C4-2B (cell line): ENCODE data around the gene EPN3.

ENCODE experiments used
- ZFX ChIP-seq: fragments of 450-650 bp; IDR thresholded peaks from 2 replicates; pipeline ENCODE4 v1.6.1; 2017
- TF ChIP-seq, protein P1 (sequence below): fragments of 450-650 bp; conservative IDR thresholded peaks from 2 replicates; pipeline ENCODE4 v1.5.1; 2017; ENCODE audit warnings: mild to moderate bottlenecking

DNA sequence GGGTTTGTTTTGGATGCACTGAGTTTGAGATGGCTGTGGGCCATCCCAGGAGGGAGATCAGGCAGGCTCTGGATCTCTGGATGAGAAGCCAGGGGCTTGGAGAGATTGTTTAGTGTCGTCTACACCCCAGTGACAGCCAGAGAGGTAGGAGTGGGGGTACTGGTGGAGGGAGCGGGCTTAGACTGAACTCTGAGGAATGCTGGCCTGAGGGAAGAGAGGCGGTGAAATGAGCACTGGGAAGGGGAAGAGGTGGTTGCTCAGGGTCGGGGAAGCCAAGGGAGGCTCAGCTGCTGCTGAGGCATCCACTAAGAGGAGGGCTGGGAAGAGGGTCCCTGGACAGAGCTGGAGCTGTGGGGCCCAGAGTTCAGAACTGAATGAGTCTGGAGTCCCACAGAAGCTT, 51.6 kb downstream of the EPN3 start:
- TF ChIP-seq, protein P1, sequence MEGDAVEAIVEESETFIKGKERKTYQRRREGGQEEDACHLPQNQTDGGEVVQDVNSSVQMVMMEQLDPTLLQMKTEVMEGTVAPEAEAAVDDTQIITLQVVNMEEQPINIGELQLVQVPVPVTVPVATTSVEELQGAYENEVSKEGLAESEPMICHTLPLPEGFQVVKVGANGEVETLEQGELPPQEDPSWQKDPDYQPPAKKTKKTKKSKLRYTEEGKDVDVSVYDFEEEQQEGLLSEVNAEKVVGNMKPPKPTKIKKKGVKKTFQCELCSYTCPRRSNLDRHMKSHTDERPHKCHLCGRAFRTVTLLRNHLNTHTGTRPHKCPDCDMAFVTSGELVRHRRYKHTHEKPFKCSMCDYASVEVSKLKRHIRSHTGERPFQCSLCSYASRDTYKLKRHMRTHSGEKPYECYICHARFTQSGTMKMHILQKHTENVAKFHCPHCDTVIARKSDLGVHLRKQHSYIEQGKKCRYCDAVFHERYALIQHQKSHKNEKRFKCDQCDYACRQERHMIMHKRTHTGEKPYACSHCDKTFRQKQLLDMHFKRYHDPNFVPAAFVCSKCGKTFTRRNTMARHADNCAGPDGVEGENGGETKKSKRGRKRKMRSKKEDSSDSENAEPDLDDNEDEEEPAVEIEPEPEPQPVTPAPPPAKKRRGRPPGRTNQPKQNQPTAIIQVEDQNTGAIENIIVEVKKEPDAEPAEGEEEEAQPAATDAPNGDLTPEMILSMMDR, result no peak
- no peak for TF ChIP-seq ZFX
